Keratinocyte (primary cell): ENCODE measurements around the gene ZNF808.

Experiments
- EZH2 ChIP-seq: IDR thresholded peaks from one replicate; pipeline ENCODE4 v1.6.1; 2012; ENCODE audit warnings: inconsistent platforms, mild to moderate bottlenecking, low read length, moderate library complexity
- TF ChIP-seq, protein P1 (sequence below), 3 experiments: IDR thresholded peaks in 1 of 3; conservative IDR thresholded peaks in 1 of 3; optimal IDR thresholded peaks in 1 of 3; 2 replicates in 2 of 3; 3 replicates in 1 of 3; pipeline versions ENCODE3 to v1.5.1; 2011; ENCODE audit warnings: low read length in 3 of 3, mild to moderate bottlenecking in 3 of 3, moderate library complexity in 2 of 3, control low read depth in 1 of 3, inconsistent platforms in 1 of 3; ENCODE audit not compliant: insufficient read depth in 2 of 3; ENCODE audit errors: extremely low read depth in 1 of 3

DNA sequence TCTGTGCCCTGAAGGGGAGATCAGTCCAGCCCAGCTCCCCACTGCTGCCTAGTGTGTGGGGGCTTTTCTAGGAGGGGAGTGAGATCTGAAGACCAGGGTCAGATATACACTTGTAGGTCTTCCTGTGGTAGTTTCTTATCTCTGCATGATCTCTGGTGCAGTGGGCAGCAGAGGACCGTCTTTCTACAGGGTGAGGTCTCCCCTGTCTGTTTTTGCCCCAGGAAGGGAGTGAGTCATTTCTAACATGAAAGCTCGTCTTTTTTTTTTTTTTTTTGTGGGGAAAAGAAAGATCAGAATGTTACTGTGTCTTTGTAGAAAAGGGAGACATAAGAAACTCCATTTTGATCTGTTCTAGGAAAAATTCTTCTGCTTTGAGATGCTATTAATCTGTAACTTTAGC lies 8.8 kb upstream of the ZNF808 start:
- TF ChIP-seq, protein P1, sequence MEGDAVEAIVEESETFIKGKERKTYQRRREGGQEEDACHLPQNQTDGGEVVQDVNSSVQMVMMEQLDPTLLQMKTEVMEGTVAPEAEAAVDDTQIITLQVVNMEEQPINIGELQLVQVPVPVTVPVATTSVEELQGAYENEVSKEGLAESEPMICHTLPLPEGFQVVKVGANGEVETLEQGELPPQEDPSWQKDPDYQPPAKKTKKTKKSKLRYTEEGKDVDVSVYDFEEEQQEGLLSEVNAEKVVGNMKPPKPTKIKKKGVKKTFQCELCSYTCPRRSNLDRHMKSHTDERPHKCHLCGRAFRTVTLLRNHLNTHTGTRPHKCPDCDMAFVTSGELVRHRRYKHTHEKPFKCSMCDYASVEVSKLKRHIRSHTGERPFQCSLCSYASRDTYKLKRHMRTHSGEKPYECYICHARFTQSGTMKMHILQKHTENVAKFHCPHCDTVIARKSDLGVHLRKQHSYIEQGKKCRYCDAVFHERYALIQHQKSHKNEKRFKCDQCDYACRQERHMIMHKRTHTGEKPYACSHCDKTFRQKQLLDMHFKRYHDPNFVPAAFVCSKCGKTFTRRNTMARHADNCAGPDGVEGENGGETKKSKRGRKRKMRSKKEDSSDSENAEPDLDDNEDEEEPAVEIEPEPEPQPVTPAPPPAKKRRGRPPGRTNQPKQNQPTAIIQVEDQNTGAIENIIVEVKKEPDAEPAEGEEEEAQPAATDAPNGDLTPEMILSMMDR (optimal IDR thresholded peaks at IDR 0.05 in 1 of 3, IDR thresholded peaks at IDR 0.05 in 1 of 3, conservative IDR thresholded peaks at IDR 0.05 in 1 of 3; ENCODE audit: extremely low read depth in 1 of 3, insufficient read depth in 2 of 3, low read length in 3 of 3): no peak
- TF ChIP-seq EZH2: no peak
